MCF 10A (cell line): ENCODE measurements around the gene DCP1A. TPM values are rescaled to one million over a fixed set of nuclear protein-coding genes. Genes with fewer than 3 reads are reported as not detected.
A peak's percentile ranks its signal among the peaks of the same experiment; 100 is the strongest.
"Not testable (repeated sequence)": the region's sequence is repeated elsewhere in the genome, so short reads cannot be mapped to it uniquely, and the experiment has no call there.

Experiments
- BruUV-seq: library from RNA; stranded (reverse); fragments of 400-500 nt; replicated peaks from 2 replicates; lab custom pipeline; 2021; lab: Mats Ljungman, UMichigan
- CTCF ChIA-PET: fragments of 300-600 bp; sonication (Branson Sonifier 250); formaldehyde crosslinking; extraction: SDS; loops from one replicate; lab custom pipeline; 2021; ENCODE audit warnings: antibody characterized with exemption, inconsistent platforms; lab: Yijun Ruan, JAX
- POLR2A ChIA-PET: fragments of 300-600, 350-650 bp; sonication (Branson Sonifier 250); formaldehyde crosslinking; extraction: SDS; loops from one replicate; lab custom pipeline; 2020; ENCODE audit warnings: antibody characterized with exemption, inconsistent platforms; lab: Yijun Ruan, JAX
- DNase-seq: peaks from one replicate; pipeline ENCODE4 v3.0.0-alpha.2; 2018; ENCODE audit not compliant: unreplicated experiment
- H3K27ac Mint-ChIP-seq: one replicate; pipeline ENCODE4 v1.8.0; 2022; ENCODE audit warnings: mild to moderate bottlenecking, low read depth, mixed read lengths; ENCODE audit not compliant: unreplicated experiment
- H3K27me3 Mint-ChIP-seq: one replicate; pipeline ENCODE4 v1.8.0; 2022; ENCODE audit warnings: mixed read lengths; ENCODE audit not compliant: insufficient read depth, unreplicated experiment
- H3K36me3 Mint-ChIP-seq: one replicate; pipeline ENCODE4 v1.8.0; 2022; ENCODE audit warnings: mild to moderate bottlenecking, moderate library complexity, mixed read lengths; ENCODE audit not compliant: insufficient read depth, unreplicated experiment
- H3K4me1 Mint-ChIP-seq: one replicate; pipeline ENCODE4 v1.8.0; 2022; ENCODE audit warnings: mixed read lengths; ENCODE audit not compliant: insufficient read depth, unreplicated experiment
- H3K4me3 Mint-ChIP-seq: one replicate; pipeline ENCODE4 v1.8.0; 2022; ENCODE audit warnings: mild to moderate bottlenecking, moderate library complexity, mixed read lengths; ENCODE audit not compliant: unreplicated experiment
- H3K9me3 Mint-ChIP-seq: one replicate; pipeline ENCODE4 v1.8.0; 2022; ENCODE audit warnings: mixed read lengths; ENCODE audit not compliant: unreplicated experiment
- intact Hi-C: fragments of 100-400 bp; cut with micrococcal nuclease; formaldehyde crosslinking; loops from 2 replicates; pipeline ENCODE4 v1.14.1; 2022
- total RNA-seq: library from RNA; stranded (reverse); gene quantifications from 2 replicates; pipeline ENCODE4 v1.2.3, GENCODE V29; 2022
- TF ChIP-seq, protein P1 (sequence below): fragments of 200-600 bp; IDR thresholded peaks from one replicate; pipeline ENCODE4 v1.8.0; 2022; ENCODE audit warnings: antibody characterized with exemption, mild to moderate bottlenecking; ENCODE audit not compliant: unreplicated experiment

Gene DCP1A
- total RNA-seq, 1 experiment from 2014 or later, result 22.1 TPM

DNA sequence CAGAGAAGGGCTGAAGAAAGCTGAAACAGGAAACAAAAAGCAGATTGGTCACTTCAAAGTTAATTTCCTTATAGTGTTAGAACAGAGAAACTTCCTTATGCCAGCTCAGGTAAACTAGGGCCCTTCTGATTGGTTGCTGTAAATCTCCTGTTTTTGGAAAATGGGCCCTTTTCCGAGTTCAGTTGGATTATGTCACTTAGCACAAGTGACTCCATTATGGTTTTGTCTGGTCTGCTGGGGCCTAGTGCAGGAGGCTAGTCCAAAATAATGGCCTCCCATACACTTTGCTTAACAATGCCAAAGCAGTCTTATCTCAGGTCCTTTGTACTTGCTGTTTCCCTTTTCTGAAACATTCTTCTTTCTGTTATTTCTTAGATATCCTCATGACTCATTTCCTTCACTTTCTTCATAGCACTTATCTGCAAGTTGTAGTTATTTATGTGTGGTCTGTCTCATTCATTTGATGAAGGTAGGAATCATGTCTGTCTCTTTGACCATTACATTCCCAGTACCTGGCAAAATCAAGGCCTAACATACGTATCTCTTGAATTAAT lies 7.7 kb upstream of the DCP1A start:
- Mint-ChIP-seq H3K27ac (no peak overlapping the region), H3K4me1 (no peaks in the 10 kb centered on the region), H3K9me3 (no peaks in the 10 kb centered on the region), H3K36me3 (no peaks in the 10 kb centered on the region), H3K4me3 (no peak overlapping the region), H3K27me3 (no peaks in the 10 kb centered on the region)
- POLR2A ChIA-PET, result interaction anchor here (2.6 kb wide), 1 partner anchor 8 kb away, joined by 29 read pairs; the partner anchor contains the start of gene DCP1A
- TF ChIP-seq, protein P1, sequence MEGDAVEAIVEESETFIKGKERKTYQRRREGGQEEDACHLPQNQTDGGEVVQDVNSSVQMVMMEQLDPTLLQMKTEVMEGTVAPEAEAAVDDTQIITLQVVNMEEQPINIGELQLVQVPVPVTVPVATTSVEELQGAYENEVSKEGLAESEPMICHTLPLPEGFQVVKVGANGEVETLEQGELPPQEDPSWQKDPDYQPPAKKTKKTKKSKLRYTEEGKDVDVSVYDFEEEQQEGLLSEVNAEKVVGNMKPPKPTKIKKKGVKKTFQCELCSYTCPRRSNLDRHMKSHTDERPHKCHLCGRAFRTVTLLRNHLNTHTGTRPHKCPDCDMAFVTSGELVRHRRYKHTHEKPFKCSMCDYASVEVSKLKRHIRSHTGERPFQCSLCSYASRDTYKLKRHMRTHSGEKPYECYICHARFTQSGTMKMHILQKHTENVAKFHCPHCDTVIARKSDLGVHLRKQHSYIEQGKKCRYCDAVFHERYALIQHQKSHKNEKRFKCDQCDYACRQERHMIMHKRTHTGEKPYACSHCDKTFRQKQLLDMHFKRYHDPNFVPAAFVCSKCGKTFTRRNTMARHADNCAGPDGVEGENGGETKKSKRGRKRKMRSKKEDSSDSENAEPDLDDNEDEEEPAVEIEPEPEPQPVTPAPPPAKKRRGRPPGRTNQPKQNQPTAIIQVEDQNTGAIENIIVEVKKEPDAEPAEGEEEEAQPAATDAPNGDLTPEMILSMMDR, result no peak
- CTCF ChIA-PET, result no interaction called here
- BruUV-seq, result no TSS peak
- intact Hi-C loops, result no loop called here
- no peak for DNase-seq

DNA sequence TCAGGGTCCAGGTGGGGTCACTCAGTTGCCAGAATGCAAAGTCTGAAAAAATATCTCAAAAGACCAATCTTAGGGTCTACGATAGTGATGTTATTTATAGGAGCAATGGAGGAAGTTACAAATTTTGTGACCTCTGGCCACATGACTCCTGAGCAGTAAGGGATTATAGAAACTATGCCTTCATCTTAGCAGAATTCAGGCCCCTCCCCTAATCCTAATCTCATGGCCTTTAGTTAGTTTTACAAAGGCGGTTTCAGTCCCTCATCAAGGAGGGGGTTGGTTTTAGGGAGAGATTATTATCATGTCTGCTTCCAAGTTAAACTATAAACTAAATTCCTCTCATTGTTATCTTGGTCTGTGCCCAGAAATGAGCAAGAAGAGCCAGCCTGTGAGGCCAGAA lies 5.9 kb upstream of the DCP1A start:
- no peaks in the 10 kb centered on the region for H3K4me1 Mint-ChIP-seq
- H3K27ac Mint-ChIP-seq, result no peak overlapping the region
- TF ChIP-seq, protein P1, result no peak
- H3K9me3 Mint-ChIP-seq, result no peaks in the 10 kb centered on the region
- no peak for DNase-seq
- BruUV-seq, result no TSS peak
- CTCF ChIA-PET, result interaction anchor here (0.6 kb wide), 1 partner anchor 158 kb away, joined by 3 read pairs; no protein-coding TSS in a partner anchor
- no peak overlapping the region for H3K4me3 Mint-ChIP-seq
- POLR2A ChIA-PET, result no interaction called here
- H3K36me3 Mint-ChIP-seq, result no peaks in the 10 kb centered on the region
- intact Hi-C loops, result no loop called here
- H3K27me3 Mint-ChIP-seq, result no peaks in the 10 kb centered on the region

DNA sequence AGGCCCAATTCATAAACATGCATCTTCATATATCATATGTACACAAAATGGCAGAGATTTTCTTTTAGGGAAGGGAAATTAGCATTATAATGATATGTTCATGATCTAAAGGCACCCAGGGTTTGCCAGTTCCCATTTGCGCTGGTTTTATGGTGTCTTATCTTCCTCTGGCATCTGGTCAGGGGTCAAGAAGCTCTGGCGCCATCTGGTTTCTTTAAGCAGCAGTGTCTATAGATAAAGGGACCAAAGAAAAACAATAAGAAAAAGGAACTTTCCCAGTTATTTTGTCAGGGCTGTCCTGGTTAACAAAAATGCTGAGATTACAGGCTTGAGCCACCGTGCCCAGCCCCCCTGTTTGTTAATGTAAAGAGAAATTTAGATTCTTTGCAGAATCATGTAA lies 3.3 kb upstream of the DCP1A start:
- Mint-ChIP-seq H3K27ac (no peak overlapping the region), H3K4me3 (no peak overlapping the region)
- intact Hi-C loops, result no loop called here

DNA sequence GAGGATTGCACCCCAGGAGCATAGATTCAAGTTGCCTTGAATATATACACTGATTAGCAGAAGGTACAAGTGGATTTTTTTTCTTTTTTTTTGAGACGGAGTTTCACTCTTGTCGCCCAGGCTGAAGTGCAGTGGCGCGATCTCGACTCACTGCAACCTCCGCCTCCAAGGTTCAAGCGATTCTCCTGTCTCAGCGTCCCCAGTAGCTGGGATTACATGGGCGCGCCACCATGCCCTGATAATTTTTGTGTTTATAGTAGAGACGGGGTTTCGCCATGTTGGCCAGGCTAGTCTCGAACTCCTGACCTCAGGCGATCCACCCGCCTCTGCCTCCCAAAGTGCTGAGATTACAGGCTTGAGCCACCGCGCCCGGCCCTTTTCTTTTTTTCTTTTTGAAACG lies 775 bp upstream of the DCP1A start:
- Mint-ChIP-seq H3K4me3 (peak overlapping the region; percentile 99), H3K36me3 (peaks cover 18% of the 10 kb centered on the region), H3K27ac (peak overlapping the region; percentile 99)
- H3K27me3 Mint-ChIP-seq, BruUV-seq, intact Hi-C loops, H3K4me1 Mint-ChIP-seq, DNase-seq, H3K9me3 Mint-ChIP-seq: not testable (repeated sequence)
- CTCF ChIA-PET, result interaction anchor here (0.6 to 0.9 kb wide), 7 partner anchors 9 to 544 kb away, joined by 3 to 4 read pairs (median 3); no protein-coding TSS in a partner anchor
- POLR2A ChIA-PET, result interaction anchor here (0.6 to 3.7 kb wide), 27 partner anchors 8 to 1849 kb away, joined by 3 to 36 read pairs (median 3); partner anchors contain the start of genes DCAF1, PRKCD, RFT1 and SELENOK

More for the DNA sequence above, 3.3 kb upstream of the DCP1A start:
- no peaks in the 10 kb centered on the region for H3K27me3 Mint-ChIP-seq
- no peaks in the 10 kb centered on the region for H3K4me1 Mint-ChIP-seq
- no TSS peak for BruUV-seq
- peak; percentile 49 for DNase-seq
- ChIA-PET CTCF (interaction anchor here (0.6 to 1.6 kb wide), 7 partner anchors 25 to 644 kb away, joined by 3 to 6 read pairs (median 3); no protein-coding TSS in a partner anchor), POLR2A (interaction anchor here (0.6 to 0.7 kb wide), 3 partner anchors 123 to 1394 kb away, joined by 3 read pairs; no protein-coding TSS in a partner anchor)
- H3K9me3 Mint-ChIP-seq, result no peaks in the 10 kb centered on the region
- H3K36me3 Mint-ChIP-seq, result peaks cover 4% of the 10 kb centered on the region
- TF ChIP-seq, protein P1, result peak; percentile 13
